Gastroesophageal sphincter (tissue), 2 donors: ENCODE measurements around the gene DLL1.

Experiments used
- EP300 ChIP-seq: sonication (generic); formaldehyde crosslinking; IDR thresholded peaks from one replicate; pipeline ENCODE4 v1.6.1; 2017; ENCODE audit warnings: antibody characterized with exemption, mild to moderate bottlenecking
- POLR2AphosphoS5 ChIP-seq: sonication (generic); formaldehyde crosslinking; IDR thresholded peaks from one replicate; pipeline ENCODE4 v1.6.1; 2017; ENCODE audit warnings: antibody characterized with exemption

- TF ChIP-seq EP300, result no peak
- no peak for TF ChIP-seq POLR2AphosphoS5
Observed at GRCh38 chr6:170293341-170294231, 2.7 kb upstream of the DLL1 start.
